Vagina (tissue), 2 donors: Measurements from ENCODE around the gene MERTK.

Experiments
- CTCF ChIP-seq, 3 experiments: fragments of 450-650 bp in 2 of 3; fragments of 200-600 bp in 1 of 3; sonication (generic) in 1 of 3; IDR thresholded peaks; one replicate each; pipeline ENCODE4 v1.5.1; 2017 to 2019; ENCODE audit warnings: antibody characterized with exemption in 3 of 3, mild to moderate bottlenecking in 2 of 3, moderate library complexity in 2 of 3
- POLR2A ChIP-seq, 2 donors: fragments of 450-650 bp; IDR thresholded peaks; one replicate each; pipeline ENCODE4 v1.6.1; 2017; ENCODE audit warnings: antibody characterized with exemption in 2 of 2, mild to moderate bottlenecking in 2 of 2, moderate library complexity in 2 of 2
- POLR2AphosphoS5 ChIP-seq, 2 donors: sonication (generic); formaldehyde crosslinking; IDR thresholded peaks; one replicate each; pipeline ENCODE4 v1.9.0; 2017; ENCODE audit warnings: antibody characterized with exemption in 2 of 2, mild to moderate bottlenecking in 2 of 2, low read depth in 1 of 2; ENCODE audit not compliant: insufficient read depth in 1 of 2

GRCh38 chr2:111975819-111976218 lies 77.4 kb downstream of the MERTK start:
- TF ChIP-seq CTCF (IDR thresholded peaks at IDR 0.05) (no peak), POLR2AphosphoS5 (IDR thresholded peaks at IDR 0.05; ENCODE audit: insufficient read depth in 1 of 2, low read depth in 1 of 2) (no peak), POLR2A (IDR thresholded peaks at IDR 0.05) (no peak)
